Measurements from ENCODE around the gene TLE2.

TLE2 gene

GRCh38 chr19:3029065-3029923 lies at the start of gene TLE2:
TLE2 (minus strand) TSS chr19:3029280; CDS start chr19:3028904, 376 bp downstream.
- DNase-seq (ENCODE audit: low read depth, low spot score), result no peak
- H3K4me3 ChIP-seq (ENCODE audit: low read depth, low read length), result peak within 1 kb of the TSS; percentile 36
- in situ Hi-C loops (cut with HindIII; ENCODE audit: low sequenced_read_pairs), result no loop called here
- TF ChIP-seq CTCF (IDR thresholded peaks at IDR 0.05; ENCODE audit: low read depth, low read length), result no peak

- no peak for DNase-seq (ENCODE audit: low read depth, low spot score)
- peak; percentile 86 for TF ChIP-seq CTCF (IDR thresholded peaks at IDR 0.05; ENCODE audit: low read depth, low read length)
- in situ Hi-C loops (cut with HindIII; ENCODE audit: low sequenced_read_pairs), result no loop called here
- no peak overlapping the region for H3K4me3 ChIP-seq (ENCODE audit: low read depth, low read length)
Observed at GRCh38 chr19:3075605-3076431, 46.7 kb upstream of the TLE2 start.

GRCh38 chr19:3073931-3074595 lies 45.0 kb upstream of the TLE2 start:
- in situ Hi-C loops (cut with HindIII; ENCODE audit: low sequenced_read_pairs), result no loop called here
- no peak for DNase-seq (ENCODE audit: low read depth, low spot score)

GRCh38 chr19:3073159-3073563 lies 44.1 kb upstream of the TLE2 start:
- H3K4me3 ChIP-seq (ENCODE audit: low read depth, low read length), result no peak overlapping the region
- in situ Hi-C loops (cut with HindIII; ENCODE audit: low sequenced_read_pairs), result no loop called here
- TF ChIP-seq CTCF (IDR thresholded peaks at IDR 0.05; ENCODE audit: low read depth, low read length), result no peak
- no peak for DNase-seq (ENCODE audit: low read depth, low spot score)

More at GRCh38 chr19:3073931-3074595, 45.0 kb upstream of the TLE2 start:
- no peak overlapping the region for H3K4me3 ChIP-seq (ENCODE audit: low read depth, low read length)
- peak; percentile 22 for TF ChIP-seq CTCF (IDR thresholded peaks at IDR 0.05; ENCODE audit: low read depth, low read length)

GRCh38 chr19:3071768-3072167 lies 42.7 kb upstream of the TLE2 start:
- H3K4me3 ChIP-seq (ENCODE audit: low read depth, low read length), result no peak overlapping the region
- in situ Hi-C loops (cut with HindIII; ENCODE audit: low sequenced_read_pairs), result no loop called here
- TF ChIP-seq CTCF (IDR thresholded peaks at IDR 0.05; ENCODE audit: low read depth, low read length), result no peak
- DNase-seq (ENCODE audit: low read depth, low spot score), result no peak

- DNase-seq (ENCODE audit: low read depth, low spot score), result no peak
- no peak overlapping the region for H3K4me3 ChIP-seq (ENCODE audit: low read depth, low read length)
- in situ Hi-C loops (cut with HindIII; ENCODE audit: low sequenced_read_pairs), result no loop called here
Observed at GRCh38 chr19:3068071-3068470, 39.0 kb upstream of the TLE2 start.

More at GRCh38 chr19:3068071-3068470, 39.0 kb upstream of the TLE2 start:
- no peak for TF ChIP-seq CTCF (IDR thresholded peaks at IDR 0.05; ENCODE audit: low read depth, low read length)

All from astrocyte of the spinal cord (primary cell).